ENCODE data around the gene SLC7A4.
"Not testable (repeated sequence)": the region's sequence is repeated elsewhere in the genome, so short reads cannot be mapped to it uniquely, and the experiment has no call there.

The SLC7A4 gene

DNA sequence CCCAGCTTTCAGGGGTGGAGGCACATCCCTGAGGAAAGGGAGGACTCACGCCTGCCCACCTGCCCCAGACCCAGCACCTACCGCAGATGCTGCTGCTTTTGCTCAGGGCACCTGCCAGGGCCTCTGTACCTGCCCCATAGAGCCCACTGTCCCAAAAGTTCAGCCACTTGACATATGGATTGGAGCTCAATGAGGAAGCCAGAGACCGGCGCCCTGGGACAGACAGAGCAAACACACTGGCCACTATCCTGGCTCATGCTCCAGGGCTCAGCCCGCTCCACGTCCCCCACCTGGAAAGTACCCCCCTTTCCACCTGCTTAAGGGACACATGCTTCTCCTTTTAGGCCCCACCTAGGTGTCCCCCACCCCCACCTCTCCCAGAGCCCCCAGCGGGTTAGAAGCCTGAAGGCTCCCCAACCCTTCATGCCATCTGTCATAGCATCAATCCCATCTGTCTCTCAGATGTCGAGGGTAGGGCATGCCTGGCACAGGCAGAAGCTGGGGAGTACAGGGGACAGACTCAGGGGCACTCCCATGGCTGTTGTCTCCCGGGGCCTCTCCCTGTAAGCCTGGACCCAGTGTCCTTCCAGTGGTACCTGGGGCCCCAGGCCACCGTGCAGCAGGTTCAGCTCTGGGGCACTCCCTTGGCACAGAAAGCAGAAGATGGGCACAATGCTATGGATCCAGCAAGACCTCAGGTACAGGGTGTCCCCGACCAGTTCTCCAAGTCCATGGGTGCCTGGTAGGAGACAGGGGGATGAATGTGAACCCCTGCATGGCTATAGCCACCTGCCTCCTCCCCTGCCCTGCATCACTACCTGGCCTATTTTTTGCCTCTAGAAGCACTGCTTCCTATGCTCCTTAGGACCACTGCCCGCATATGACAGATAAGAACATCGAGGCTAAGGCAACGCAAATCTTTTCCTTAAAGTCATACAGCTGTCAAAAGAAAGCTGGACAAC, 19.6 kb downstream of the SLC7A4 start:
- no peak for TF ChIP-seq CTCF (conservative IDR thresholded peaks at IDR 0.05; ENCODE audit: control insufficient read depth, insufficient read depth, low read depth, low read length)
- no peak overlapping the region for H3K4me3 ChIP-seq (ENCODE audit: control insufficient read depth, low read depth, low read length)
- no peak for DNase-seq (ENCODE audit: low read depth)

- no peak for DNase-seq (ENCODE audit: low read depth)
- TF ChIP-seq CTCF (conservative IDR thresholded peaks at IDR 0.05; ENCODE audit: control insufficient read depth, insufficient read depth, low read depth, low read length), result no peak
- no peak overlapping the region for H3K4me3 ChIP-seq (ENCODE audit: control insufficient read depth, low read depth, low read length)
Observed at GRCh38 chr22:21010426-21011113, 21.8 kb downstream of the SLC7A4 start.

GRCh38 chr22:21009638-21010425, 22.5 kb downstream of the SLC7A4 start:
- DNase-seq (ENCODE audit: low read depth), result peak; percentile 49
- no peak overlapping the region for H3K4me3 ChIP-seq (ENCODE audit: control insufficient read depth, low read depth, low read length)
- TF ChIP-seq CTCF (conservative IDR thresholded peaks at IDR 0.05; ENCODE audit: control insufficient read depth, insufficient read depth, low read depth, low read length), result no peak

DNA sequence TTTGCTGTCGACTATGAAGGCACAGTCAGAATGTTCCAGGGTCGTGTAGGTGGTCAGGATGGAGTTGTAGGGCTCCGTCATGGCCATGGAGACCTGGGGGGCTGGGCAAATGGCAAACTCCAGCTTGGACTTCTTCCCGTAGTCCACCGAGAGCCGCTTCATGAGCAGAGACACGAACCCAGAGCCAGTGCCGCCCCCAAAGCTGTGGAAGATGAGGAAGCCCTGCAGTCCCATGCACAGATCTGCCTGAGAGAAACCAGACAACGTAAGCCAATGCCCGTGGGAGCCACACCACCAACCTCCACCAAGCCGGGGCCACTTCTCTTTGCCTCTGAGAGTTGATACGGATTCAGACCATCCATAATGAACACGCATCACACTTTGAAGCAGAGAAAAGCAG, 23.2 kb downstream of the SLC7A4 start:
- not testable (repeated sequence) for H3K4me3 ChIP-seq (ENCODE audit: control insufficient read depth, low read depth, low read length)

GRCh38 chr22:21003782-21004181, 28.6 kb downstream of the SLC7A4 start:
- no peak for TF ChIP-seq CTCF (conservative IDR thresholded peaks at IDR 0.05; ENCODE audit: control insufficient read depth, insufficient read depth, low read depth, low read length)
- DNase-seq (ENCODE audit: low read depth), result no peak
- H3K4me3 ChIP-seq (ENCODE audit: control insufficient read depth, low read depth, low read length), result no peak overlapping the region

More for the DNA sequence above, 23.2 kb downstream of the SLC7A4 start:
- not testable (repeated sequence) for DNase-seq (ENCODE audit: low read depth)

GRCh38 chr22:21001601-21002325, 30.6 kb downstream of the SLC7A4 start, which contains the start of gene THAP7:
THAP7 (minus strand) TSS chr22:21002118; CDS start chr22:21001911, 207 bp downstream.
- peak; percentile 90 for DNase-seq (ENCODE audit: low read depth)
- no peak for TF ChIP-seq CTCF (conservative IDR thresholded peaks at IDR 0.05; ENCODE audit: control insufficient read depth, insufficient read depth, low read depth, low read length)
- peak within 1 kb of the TSS; percentile 85 for H3K4me3 ChIP-seq (ENCODE audit: control insufficient read depth, low read depth, low read length)
